Stimulated activated naive CD8-positive, alpha-beta T cell treated with anti-CD3 and anti-CD28 coated beads, Interleukin-15, amount 100 ng/mL, for 72 hours (primary cell): Measurements from ENCODE around the gene P3H3.

Source experiments
- ATAC-seq: fragments of 150-1000 bp; cut with Tn5 transposase; 2 replicates; pipeline ENCODE4 v1.10.0; 2021; ENCODE audit warnings: mild to moderate bottlenecking, moderate library complexity
- DNase-seq, 2 donors: peaks; one replicate each; pipeline ENCODE4 v3.0.0; 2021 to 2022
- H3K27ac Mint-ChIP-seq, 2 donors: one replicate each; pipeline ENCODE4 v1.8.0; 2022; ENCODE audit warnings: mild to moderate bottlenecking in 2 of 2, mixed read lengths in 2 of 2, moderate library complexity in 2 of 2
- H3K27me3 Mint-ChIP-seq: one replicate; pipeline ENCODE4 v1.8.0; 2022; ENCODE audit warnings: mixed read lengths
- H3K4me1 Mint-ChIP-seq: one replicate; pipeline ENCODE4 v1.8.0; 2022; ENCODE audit warnings: mild to moderate bottlenecking, mixed read lengths
- H3K4me3 Mint-ChIP-seq, 2 donors: one replicate each; pipeline ENCODE4 v1.8.0; 2022; ENCODE audit warnings: mild to moderate bottlenecking in 2 of 2, mixed read lengths in 2 of 2, moderate library complexity in 1 of 2
- H3K9me3 Mint-ChIP-seq, 2 donors: one replicate each; pipeline ENCODE4 v1.8.0; 2022; ENCODE audit warnings: mixed read lengths in 2 of 2

The P3H3 gene

DNA sequence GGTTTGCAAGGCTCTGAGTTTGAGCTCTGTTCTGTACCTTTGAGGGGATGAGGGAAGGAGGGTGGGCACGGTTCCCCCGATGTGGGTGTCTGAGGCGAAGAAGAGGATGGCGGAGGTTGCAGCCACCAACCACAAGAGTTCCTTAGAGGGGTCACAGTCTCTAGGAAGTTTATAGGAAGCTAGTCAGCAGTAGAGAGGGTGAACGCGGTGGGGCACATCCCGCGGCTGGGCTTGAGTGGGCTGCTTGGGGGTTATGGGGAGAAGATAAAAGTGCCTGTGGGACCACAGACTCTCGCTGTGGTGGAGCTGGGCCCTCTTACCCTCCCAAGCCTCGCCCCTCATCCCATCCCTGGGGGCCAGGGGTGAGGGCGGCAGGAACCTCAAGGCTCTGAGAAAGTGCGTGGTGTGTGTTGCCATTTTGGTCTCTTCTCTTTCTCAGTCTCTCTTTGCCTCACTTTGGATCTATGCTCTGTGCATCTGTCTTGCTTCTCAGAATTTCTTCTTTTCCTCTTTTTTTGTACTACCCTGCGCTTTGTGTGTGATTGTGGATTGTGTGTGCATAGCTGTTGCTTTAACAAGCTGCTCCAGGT, 36.2 kb upstream of the P3H3 start:
- H3K9me3 Mint-ChIP-seq, result no peaks in the 10 kb centered on the region
- peaks cover 27% of the 10 kb centered on the region for H3K27me3 Mint-ChIP-seq
- H3K27ac Mint-ChIP-seq, result peak overlapping the region; percentile 60 to 92
- H3K4me1 Mint-ChIP-seq, result peaks cover 49% of the 10 kb centered on the region
- peak overlapping the region; percentile 75 to 76 for H3K4me3 Mint-ChIP-seq
- no peak for DNase-seq
- ATAC-seq, result peak; percentile 54

GRCh38 chr12:6792522-6793201, 35.5 kb upstream of the P3H3 start:
- H3K4me3 Mint-ChIP-seq, result peak overlapping the region; percentile 75 to 76
- peak overlapping the region; percentile 60 to 92 for H3K27ac Mint-ChIP-seq
- peaks cover 48% of the 10 kb centered on the region for H3K4me1 Mint-ChIP-seq
- peaks cover 29% of the 10 kb centered on the region for H3K27me3 Mint-ChIP-seq
- DNase-seq (no peak), ATAC-seq (peak; percentile 82)
- H3K9me3 Mint-ChIP-seq, result no peaks in the 10 kb centered on the region

DNA sequence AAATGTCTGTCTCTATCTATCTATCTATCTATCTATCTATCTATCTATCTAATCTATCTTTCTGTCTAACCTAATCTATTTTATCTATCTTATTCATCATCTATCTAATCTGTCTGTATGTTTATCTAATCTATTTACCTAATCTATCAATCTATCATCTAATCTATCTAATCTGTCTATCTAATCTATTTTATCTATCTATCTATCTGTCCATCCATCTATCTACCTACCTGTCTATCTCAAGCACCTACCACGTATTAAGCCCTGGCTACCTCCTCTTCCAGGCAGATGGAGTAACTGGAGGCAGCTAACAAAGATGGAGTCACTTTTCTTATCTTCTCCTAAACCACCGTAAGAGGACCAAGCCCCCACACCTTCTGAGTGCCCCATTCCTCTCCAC, 33.1 kb upstream of the P3H3 start:
- Mint-ChIP-seq H3K27ac (no peak overlapping the region), H3K27me3 (peaks cover 27% of the 10 kb centered on the region), H3K9me3 (no peaks in the 10 kb centered on the region), H3K4me1 (peaks cover 29% of the 10 kb centered on the region), H3K4me3 (no peak overlapping the region)
- ATAC-seq (no peak), DNase-seq (no peak)

- peaks cover 27% of the 10 kb centered on the region for H3K27me3 Mint-ChIP-seq
- H3K4me1 Mint-ChIP-seq, result peaks cover 22% of the 10 kb centered on the region
Measured at GRCh38 chr12:6796576-6796975, 31.6 kb upstream of the P3H3 start.

GRCh38 chr12:6799147-6799546, 29.1 kb upstream of the P3H3 start:
- Mint-ChIP-seq H3K4me1 (no peaks in the 10 kb centered on the region), H3K9me3 (no peaks in the 10 kb centered on the region), H3K27me3 (peaks cover 19% of the 10 kb centered on the region), H3K27ac (no peak overlapping the region), H3K4me3 (no peak overlapping the region)
- DNase-seq (no peak), ATAC-seq (no peak)

More at GRCh38 chr12:6796576-6796975, 31.6 kb upstream of the P3H3 start:
- ATAC-seq (no peak), DNase-seq (no peak)
- H3K4me3 Mint-ChIP-seq, result no peak overlapping the region
- no peak overlapping the region for H3K27ac Mint-ChIP-seq
- no peaks in the 10 kb centered on the region for H3K9me3 Mint-ChIP-seq

GRCh38 chr12:6807170-6807569, 21.0 kb upstream of the P3H3 start:
- Mint-ChIP-seq H3K27ac (no peak overlapping the region), H3K27me3 (no peaks in the 10 kb centered on the region), H3K9me3 (no peaks in the 10 kb centered on the region), H3K4me3 (no peak overlapping the region), H3K4me1 (peaks cover 9% of the 10 kb centered on the region)
- ATAC-seq (no peak), DNase-seq (no peak)

GRCh38 chr12:6809056-6809455, 19.2 kb upstream of the P3H3 start:
- Mint-ChIP-seq H3K4me1 (peaks cover 9% of the 10 kb centered on the region), H3K4me3 (no peak overlapping the region), H3K27ac (no peak overlapping the region), H3K27me3 (peaks cover 4% of the 10 kb centered on the region), H3K9me3 (no peaks in the 10 kb centered on the region)
- ATAC-seq (no peak), DNase-seq (no peak)

GRCh38 chr12:6810758-6811157, 17.4 kb upstream of the P3H3 start:
- Mint-ChIP-seq H3K27ac (no peak overlapping the region), H3K27me3 (peaks cover 13% of the 10 kb centered on the region), H3K4me3 (no peak overlapping the region), H3K9me3 (no peaks in the 10 kb centered on the region), H3K4me1 (peaks cover 9% of the 10 kb centered on the region)
- ATAC-seq (no peak), DNase-seq (no peak)

DNA sequence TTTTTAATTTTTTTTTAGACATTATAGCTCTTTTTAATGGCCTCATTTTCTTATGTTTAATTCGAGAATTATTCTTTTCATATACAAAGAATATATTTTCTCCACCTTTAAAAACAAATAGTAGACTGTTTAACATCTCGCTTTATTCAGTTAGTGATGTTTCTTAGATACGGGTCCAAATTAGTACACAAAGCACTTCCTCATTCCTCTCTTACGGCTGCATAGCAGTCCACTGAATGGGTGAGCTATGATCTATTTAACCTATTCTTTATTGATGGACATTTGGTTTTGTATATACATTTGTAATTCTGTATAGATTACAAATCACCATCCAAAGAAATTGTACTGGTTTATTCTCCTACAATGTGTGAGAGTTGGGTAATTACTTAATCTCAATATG, 14.8 kb upstream of the P3H3 start:
- DNase-seq, result no peak
- no peak overlapping the region for H3K27ac Mint-ChIP-seq
- H3K4me1 Mint-ChIP-seq, result peaks cover 9% of the 10 kb centered on the region
- H3K9me3 Mint-ChIP-seq, result no peaks in the 10 kb centered on the region
- peaks cover 13% of the 10 kb centered on the region for H3K27me3 Mint-ChIP-seq
- no peak overlapping the region for H3K4me3 Mint-ChIP-seq
- ATAC-seq, result no peak

DNA sequence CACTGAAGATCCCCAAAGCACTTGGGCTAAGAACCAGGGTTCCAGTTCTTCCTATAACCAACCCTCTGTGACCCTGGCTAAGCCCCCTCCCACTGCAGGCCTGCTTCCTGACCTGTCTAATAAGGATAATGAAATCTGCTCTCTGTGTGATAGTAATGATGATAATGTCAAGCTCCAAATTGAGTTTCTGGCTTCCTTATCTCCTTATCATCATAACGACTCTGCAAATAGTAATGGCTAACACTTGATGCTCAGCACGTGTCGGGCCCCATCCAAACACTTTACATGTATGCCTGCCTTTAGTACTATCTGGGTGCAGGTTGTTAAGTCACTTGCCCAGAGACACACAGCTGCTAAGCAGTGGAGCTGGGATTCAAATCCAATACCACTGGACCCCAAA, 11.6 kb upstream of the P3H3 start:
- Mint-ChIP-seq H3K4me1 (peaks cover 9% of the 10 kb centered on the region), H3K9me3 (no peaks in the 10 kb centered on the region), H3K27me3 (peaks cover 27% of the 10 kb centered on the region), H3K27ac (peak overlapping the region in 1 of 2 donors; percentile 1), H3K4me3 (no peak overlapping the region)
- ATAC-seq (no peak), DNase-seq (no peak)

DNA sequence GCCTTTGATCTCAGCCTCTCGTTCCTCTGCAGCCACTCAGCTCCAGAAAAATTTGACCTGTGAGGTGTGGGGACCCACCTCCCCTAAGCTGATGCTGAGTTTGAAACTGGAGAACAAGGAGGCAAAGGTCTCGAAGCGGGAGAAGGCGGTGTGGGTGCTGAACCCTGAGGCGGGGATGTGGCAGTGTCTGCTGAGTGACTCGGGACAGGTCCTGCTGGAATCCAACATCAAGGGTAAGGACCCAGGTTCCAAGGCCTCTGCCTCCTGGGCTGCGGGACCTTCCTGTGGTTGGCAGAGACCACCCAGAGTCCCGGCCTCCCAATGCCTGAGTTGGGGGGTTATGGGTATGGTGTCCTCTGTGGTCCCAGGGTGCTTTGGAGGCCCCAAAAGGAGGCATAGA, 11.1 kb upstream of the P3H3 start:
- DNase-seq, result no peak
- H3K27me3 Mint-ChIP-seq, result peaks cover 32% of the 10 kb centered on the region
- no peak overlapping the region for H3K4me3 Mint-ChIP-seq
- ATAC-seq, result no peak
- peaks cover 14% of the 10 kb centered on the region for H3K4me1 Mint-ChIP-seq
- H3K9me3 Mint-ChIP-seq, result no peaks in the 10 kb centered on the region
- no peak overlapping the region for H3K27ac Mint-ChIP-seq

GRCh38 chr12:6817662-6818157, 10.5 kb upstream of the P3H3 start:
- H3K9me3 Mint-ChIP-seq, result no peaks in the 10 kb centered on the region
- ATAC-seq (no peak), DNase-seq (no peak)
- H3K4me3 Mint-ChIP-seq, result no peak overlapping the region
- no peak overlapping the region for H3K27ac Mint-ChIP-seq
- peaks cover 39% of the 10 kb centered on the region for H3K27me3 Mint-ChIP-seq
- H3K4me1 Mint-ChIP-seq, result peaks cover 16% of the 10 kb centered on the region

DNA sequence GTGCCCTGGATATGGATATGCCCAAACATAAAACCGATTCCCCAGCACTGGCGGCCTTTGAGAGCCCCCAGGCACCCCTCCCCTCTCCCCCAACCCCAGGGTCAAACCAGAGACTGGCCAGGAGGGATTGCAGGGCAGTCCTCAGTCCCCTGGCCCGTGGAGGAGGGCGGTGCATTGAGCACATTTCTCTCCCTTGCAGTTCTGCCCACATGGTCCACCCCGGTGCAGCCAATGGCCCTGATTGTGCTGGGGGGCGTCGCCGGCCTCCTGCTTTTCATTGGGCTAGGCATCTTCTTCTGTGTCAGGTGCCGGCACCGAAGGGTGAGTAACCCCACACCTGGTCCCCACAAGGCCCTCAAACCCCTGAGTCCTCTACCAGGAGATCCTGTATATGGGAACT, 10.0 kb upstream of the P3H3 start:
- DNase-seq, result no peak
- Mint-ChIP-seq H3K9me3 (no peaks in the 10 kb centered on the region), H3K4me1 (peaks cover 16% of the 10 kb centered on the region), H3K27me3 (peaks cover 44% of the 10 kb centered on the region), H3K4me3 (no peak overlapping the region), H3K27ac (no peak overlapping the region)
- no peak for ATAC-seq

- peaks cover 16% of the 10 kb centered on the region for H3K4me1 Mint-ChIP-seq
- ATAC-seq (no peak), DNase-seq (no peak)
- H3K4me3 Mint-ChIP-seq, result no peak overlapping the region
- peaks cover 48% of the 10 kb centered on the region for H3K27me3 Mint-ChIP-seq
- no peak overlapping the region for H3K27ac Mint-ChIP-seq
- no peaks in the 10 kb centered on the region for H3K9me3 Mint-ChIP-seq
Measured at GRCh38 chr12:6818645-6819044, 9.6 kb upstream of the P3H3 start.

GRCh38 chr12:6819106-6820030, 8.8 kb upstream of the P3H3 start:
- Mint-ChIP-seq H3K9me3 (no peaks in the 10 kb centered on the region), H3K4me3 (no peak overlapping the region), H3K4me1 (peaks cover 16% of the 10 kb centered on the region), H3K27me3 (peaks cover 48% of the 10 kb centered on the region), H3K27ac (no peak overlapping the region)
- ATAC-seq (no peak), DNase-seq (no peak)

DNA sequence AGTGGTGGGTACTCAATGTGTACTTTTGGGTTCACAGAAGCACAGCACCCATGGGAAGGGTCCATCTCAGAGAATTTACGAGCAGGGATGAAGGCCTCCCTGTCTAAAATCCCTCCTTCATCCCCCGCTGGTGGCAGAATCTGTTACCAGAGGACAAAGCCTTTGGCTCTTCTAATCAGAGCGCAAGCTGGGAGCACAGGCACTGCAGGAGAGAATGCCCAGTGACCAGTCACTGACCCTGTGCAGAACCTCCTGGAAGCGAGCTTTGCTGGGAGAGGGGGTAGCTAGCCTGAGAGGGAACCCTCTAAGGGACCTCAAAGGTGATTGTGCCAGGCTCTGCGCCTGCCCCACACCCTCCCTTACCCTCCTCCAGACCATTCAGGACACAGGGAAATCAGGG, 8.0 kb upstream of the P3H3 start:
- Mint-ChIP-seq H3K27me3 (peaks cover 50% of the 10 kb centered on the region), H3K9me3 (no peaks in the 10 kb centered on the region), H3K4me1 (peaks cover 16% of the 10 kb centered on the region), H3K4me3 (no peak overlapping the region), H3K27ac (no peak overlapping the region)
- ATAC-seq, result no peak
- no peak for DNase-seq
